Body of pancreas (tissue), 4 donors: ENCODE results near the gene RAB42.

Experiments
- POLR2A ChIP-seq, 3 donors: fragments of 450-650 bp; IDR thresholded peaks; one replicate each; pipeline ENCODE4 v1.6.1; 2016; ENCODE audit warnings: antibody characterized with exemption in 3 of 3, mild to moderate bottlenecking in 2 of 3
- TF ChIP-seq, protein P1 (sequence below), 7 experiments: fragments of 450-650 bp in 4 of 7; fragments of 200-600 bp in 3 of 7; sonication (generic) in 3 of 7; IDR thresholded peaks; one replicate each; pipeline ENCODE4 v1.5.1; 2016 to 2019; ENCODE audit warnings: antibody characterized with exemption in 7 of 7

GRCh38 chr1:28545246-28545628 is 46.8 kb upstream of the RAB42 start:
- TF ChIP-seq, protein P1, sequence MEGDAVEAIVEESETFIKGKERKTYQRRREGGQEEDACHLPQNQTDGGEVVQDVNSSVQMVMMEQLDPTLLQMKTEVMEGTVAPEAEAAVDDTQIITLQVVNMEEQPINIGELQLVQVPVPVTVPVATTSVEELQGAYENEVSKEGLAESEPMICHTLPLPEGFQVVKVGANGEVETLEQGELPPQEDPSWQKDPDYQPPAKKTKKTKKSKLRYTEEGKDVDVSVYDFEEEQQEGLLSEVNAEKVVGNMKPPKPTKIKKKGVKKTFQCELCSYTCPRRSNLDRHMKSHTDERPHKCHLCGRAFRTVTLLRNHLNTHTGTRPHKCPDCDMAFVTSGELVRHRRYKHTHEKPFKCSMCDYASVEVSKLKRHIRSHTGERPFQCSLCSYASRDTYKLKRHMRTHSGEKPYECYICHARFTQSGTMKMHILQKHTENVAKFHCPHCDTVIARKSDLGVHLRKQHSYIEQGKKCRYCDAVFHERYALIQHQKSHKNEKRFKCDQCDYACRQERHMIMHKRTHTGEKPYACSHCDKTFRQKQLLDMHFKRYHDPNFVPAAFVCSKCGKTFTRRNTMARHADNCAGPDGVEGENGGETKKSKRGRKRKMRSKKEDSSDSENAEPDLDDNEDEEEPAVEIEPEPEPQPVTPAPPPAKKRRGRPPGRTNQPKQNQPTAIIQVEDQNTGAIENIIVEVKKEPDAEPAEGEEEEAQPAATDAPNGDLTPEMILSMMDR (IDR thresholded peaks at IDR 0.05) = no peak
- TF ChIP-seq POLR2A (IDR thresholded peaks at IDR 0.05) = no peak
